GM19043 (cell line): ENCODE results near the gene FBXO48.

Source experiments
- ATAC-seq: cut with Tn5 transposase; IDR thresholded peaks from one replicate; pipeline ENCODE4 v1.9.1; 2021; ENCODE audit warnings: low read depth; ENCODE audit not compliant: unreplicated experiment

FBXO48 gene

DNA sequence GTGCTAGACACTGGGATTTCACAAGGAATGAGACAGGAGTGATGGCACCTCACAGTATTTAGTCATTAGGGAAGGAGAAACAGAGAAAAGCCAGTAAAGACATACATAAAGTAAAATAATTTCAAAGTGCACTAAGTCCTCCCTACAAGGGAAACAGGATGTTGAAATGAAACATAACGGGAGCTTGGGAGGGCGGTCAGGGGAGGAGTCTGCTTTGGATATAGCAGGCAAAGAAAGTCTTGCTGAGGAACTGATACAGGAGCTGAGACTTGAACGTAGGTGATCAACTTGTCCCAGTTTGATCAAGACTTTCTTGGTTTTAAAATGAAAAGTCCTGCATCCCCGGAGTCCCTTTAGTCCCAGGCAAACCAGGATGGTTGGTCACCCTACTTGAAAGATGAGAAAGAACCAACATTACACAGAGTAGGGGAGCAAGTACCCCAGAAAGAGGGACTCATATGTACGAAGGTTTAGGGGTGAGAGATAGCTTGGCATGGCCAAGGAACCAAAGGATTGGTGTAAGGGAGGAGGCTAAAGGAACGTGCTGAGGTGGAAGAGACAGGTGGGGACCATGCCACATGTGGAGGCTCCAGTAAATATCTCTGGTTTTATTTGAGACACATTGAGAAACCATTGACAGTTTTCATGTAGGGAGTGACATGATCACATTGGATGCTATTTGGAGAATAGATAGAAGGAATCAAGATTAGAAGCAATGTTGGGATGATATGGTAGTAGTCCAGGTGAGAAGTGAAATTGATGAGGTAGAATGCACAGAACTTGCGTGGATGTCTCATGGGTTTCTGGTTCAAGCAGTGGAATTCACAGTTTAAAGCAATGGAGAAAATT lies 28.4 kb downstream of the FBXO48 start:
- ATAC-seq = no peak

DNA sequence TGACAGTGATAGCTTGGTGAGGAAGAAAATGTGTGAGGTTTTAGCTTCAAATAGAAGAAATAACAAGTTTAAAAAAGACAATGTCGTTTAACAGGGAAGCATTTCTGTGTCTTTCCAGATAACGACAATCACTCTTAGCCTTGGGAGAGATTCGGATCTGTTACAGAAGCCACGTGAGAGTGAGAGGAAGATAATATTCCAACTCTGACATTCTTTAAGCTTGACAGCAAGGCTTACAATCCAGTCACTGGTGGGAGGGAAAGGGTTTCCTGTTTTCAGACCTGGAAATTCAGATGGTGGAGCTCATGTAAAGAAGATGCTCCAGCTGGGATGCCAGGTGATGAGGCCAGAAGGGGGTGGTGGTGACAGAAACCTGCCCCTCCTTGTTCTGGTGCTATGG lies 30.8 kb downstream of the FBXO48 start:
- ATAC-seq = no peak

DNA sequence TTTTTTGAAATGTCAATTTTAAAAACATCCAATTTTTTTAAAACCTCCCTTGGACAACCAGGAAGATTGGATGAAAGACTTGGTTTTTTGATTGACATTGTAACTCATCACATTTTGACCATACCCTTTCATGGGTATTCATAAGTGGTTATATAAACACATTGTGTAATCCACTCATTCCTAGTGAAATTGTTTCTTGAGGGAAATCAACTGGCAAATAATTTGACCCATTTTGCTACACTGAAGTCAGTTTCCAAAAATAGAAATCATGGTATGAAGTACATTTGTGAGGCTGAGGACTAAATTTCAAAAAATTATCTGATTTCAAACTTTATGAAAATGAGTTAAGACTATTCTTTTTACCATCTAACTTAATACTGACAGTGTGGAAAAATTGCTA lies 31.5 kb downstream of the FBXO48 start:
- ATAC-seq = no peak

DNA sequence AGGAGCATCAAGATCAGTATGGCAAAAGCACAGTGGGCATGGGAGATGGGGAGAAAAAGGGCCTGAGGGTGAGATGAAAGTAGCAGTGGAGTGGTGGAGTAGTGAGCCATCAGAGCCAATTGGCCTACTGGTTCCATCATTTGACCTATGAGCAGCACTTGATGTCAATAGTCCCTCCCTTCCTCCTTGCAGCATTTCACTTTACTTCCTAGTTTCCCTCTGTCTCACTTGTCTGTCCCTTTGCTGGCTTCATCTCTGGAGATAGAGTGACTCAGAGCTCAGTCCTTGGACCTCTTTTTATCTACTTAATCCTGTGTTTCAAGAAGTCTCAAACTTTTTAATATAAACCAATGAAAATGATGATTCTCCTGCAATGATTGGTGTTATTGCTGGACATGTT lies 32.1 kb downstream of the FBXO48 start:
- ATAC-seq = no peak

DNA sequence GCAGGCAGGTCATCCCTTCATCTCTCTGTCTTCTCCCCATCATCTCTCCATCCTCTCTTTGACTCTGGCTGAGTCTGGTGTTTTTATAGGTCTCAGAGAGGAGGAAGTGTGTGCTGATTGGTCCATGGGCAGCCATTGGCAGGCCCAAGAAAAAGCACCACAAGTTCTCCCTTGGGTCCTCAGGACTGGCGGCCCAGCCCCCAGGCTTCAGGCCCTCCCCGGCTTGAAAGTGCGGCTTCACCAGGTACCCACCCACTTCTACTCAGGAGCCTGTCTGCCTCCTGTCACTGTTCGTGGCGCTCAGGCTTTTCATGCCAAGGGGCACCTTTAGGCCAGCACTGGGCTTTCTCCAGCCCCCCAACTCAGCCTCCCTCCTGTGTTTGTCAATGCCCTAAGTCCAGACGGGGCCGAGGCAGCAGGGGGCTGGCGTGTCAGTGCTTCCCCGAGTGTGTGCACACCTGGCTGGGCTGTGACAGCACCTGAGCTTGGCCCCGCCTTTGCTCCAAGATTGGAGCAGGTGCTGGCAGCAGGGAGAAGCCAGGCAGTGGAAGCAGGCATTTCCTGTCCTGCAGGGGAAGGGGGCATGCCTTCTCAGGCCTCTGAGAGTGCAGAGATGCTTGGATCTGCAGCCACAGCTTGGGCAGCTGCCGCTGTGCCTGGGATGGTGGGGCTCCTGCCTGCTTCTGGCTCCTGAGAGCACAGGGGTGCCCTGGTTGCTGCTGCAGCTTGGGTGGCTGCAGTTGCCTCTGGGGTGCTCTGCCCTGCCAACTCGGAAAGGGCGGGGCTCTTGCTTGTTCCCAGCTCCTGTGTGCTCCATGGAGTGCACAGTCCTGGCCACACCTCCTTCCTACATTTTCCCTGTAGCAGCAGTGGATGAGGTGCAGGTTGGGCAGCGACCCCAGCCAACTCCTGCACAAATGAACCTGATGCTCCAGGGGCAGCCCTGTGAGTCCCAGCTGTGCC lies 34.1 kb downstream of the FBXO48 start:
- ATAC-seq = no peak

DNA sequence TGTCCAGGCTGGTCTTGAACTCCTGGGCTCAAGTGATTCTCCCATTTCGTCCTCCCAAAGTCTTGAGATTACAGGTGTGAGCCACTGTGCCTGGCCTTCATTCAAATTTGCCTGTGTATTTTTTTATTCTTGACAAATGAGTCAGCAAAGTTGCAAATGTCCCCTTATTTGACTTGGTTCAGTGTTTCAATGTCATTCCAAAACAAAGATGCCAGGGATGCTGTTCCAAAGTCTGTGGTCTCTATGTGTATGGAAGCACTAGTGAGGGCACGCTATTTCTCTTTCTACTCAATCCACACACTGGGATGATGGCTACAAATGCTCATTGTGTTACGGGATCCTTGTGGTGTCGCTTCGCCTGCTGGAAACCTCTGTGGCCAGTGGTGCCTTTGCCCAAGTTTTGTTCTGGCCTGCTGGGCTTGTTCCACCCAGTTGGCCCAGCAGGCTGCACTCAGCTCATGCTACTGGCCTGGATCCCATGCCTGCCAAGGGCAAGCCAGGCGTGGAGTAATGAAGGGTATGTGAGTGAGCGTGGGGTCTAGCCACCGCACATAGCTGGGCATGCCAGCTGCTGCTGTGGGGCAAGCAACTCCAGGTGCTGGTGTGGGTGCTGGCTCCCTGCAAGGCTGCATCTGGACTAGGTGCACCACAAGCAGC lies 35.6 kb downstream of the FBXO48 start:
- ATAC-seq = no peak

DNA sequence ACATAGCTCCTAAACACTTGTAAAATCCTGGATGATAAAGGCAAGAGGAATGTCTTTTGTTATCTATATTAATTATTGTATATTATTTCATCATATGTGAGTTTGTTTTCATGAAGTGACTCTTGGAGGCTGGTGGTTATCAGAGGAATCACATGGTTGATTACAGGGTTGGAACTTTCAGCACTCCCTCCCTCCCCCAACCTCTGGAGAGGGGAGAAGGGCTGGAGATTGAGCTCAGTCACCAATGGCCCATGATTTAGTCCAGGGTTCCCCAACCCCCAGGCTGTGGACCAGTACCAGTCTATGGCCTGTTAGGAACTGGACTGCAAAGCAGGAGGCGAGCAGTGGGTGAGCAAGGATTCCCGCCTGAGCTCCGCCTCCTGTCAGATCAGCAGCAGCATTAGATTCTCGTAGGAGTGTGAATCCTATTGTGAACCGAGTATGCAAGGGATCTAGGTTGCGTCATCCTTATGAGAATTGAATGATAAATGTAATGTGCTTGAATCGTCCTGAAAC lies 37.7 kb downstream of the FBXO48 start:
- ATAC-seq = no peak

DNA sequence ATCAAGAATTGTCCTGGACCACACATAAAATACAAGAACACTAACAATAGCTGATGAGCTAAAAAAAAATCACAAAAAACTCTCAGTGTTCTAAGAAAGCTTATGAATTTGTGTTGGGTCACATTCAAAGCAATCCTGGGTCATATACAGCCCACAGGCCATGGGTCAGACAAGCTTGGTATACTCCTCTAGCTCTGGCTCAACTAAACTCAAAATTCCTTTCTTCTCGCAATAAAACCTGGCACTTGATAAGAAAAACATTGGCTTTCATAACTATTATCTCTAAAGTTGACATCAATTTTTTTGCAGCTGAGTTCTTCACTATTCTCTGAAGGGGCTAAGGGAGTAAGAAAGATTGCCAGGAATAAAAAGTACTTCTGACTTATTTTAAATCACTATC lies 38.3 kb downstream of the FBXO48 start:
- ATAC-seq = no peak

DNA sequence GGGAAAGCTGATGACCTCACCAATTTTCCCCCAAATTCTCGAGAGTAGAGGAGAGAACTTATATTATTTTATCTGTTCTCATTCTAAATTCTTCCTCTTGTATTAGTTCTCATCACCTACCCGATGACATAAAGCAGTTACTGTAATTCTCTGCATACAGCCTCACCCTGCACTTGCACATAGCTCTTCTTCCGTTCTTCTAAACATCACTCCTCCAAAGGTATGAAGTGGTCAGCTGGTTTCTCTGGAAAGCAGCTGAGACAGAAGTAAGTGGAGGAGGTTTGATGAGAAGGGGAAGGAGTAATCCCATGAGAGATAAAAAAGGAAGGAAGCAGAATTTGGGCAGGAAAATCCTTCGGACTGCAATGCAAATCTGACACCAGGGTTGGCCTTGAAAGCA lies 39.0 kb downstream of the FBXO48 start:
- ATAC-seq = no peak

DNA sequence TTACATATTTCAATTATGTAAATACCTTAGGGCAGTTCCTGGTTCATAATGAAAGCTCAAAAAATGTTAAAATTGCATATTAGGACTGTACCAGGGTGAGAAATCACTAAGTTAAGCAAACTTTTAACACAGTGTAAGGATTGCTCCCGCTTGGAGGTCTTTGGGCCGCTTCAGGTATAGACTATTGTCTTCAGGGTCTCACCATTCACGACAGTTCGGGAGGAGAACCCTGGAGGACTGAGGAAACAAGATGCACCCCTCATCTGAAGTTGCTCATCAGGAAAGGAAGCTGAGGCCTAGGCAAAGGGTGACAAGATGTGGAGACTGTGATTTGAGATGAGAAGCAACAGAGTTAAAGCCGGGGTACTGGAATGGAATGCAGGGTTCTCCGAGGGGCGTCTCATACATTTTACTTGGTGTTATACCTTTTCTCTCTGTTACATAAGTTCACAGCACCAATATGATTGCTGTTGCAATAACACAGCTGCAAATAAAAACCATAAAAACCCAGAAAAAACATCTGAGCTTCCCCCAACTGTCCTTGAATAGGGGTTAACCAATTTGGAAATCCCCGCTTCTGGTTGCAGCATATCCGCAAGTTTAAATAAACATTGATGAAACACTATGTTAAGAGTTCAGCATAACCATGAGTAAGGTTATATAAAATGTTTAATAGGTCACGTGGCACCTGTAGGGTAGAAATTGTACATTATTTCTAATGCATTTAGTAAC lies 40.1 kb downstream of the FBXO48 start:
- no peak for ATAC-seq

DNA sequence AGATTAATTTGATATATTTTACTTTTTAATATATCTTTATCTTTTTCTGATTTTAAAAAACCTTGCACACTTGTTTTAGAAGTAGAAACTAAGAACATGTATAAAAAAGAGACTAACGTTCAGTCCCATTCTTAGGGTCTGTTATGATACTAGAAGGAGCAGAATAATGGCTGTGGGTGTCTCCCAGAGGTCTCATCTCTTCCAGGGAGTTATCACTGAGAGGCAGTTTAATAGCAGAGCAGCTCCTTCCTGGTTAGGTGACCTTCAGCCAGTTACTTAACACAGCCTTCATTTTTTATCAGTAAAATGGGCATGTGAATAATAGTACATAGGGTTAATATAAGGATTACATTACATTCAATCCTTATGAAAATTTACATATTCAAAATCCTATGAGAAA lies 40.6 kb downstream of the FBXO48 start:
- ATAC-seq = no peak

DNA sequence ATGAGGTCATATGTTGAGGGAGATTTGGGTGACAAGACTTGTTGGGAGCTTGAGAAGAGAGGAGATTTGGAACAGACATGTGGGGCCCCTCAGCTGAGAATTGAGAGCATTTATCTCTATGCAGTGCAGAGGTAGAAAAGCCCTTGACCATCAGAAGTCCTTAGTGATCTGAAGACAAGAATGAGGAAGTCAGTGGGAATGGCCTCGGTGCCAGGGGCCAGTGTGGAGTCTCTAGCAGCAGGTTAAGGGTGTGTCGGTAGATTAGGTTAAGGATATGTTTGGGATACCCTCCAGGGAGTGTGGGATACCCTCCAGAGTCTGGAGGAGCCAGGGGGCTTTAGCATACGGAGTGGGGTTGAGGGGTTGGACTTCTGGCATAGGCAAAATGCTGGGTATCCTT lies 41.6 kb downstream of the FBXO48 start:
- no peak for ATAC-seq

DNA sequence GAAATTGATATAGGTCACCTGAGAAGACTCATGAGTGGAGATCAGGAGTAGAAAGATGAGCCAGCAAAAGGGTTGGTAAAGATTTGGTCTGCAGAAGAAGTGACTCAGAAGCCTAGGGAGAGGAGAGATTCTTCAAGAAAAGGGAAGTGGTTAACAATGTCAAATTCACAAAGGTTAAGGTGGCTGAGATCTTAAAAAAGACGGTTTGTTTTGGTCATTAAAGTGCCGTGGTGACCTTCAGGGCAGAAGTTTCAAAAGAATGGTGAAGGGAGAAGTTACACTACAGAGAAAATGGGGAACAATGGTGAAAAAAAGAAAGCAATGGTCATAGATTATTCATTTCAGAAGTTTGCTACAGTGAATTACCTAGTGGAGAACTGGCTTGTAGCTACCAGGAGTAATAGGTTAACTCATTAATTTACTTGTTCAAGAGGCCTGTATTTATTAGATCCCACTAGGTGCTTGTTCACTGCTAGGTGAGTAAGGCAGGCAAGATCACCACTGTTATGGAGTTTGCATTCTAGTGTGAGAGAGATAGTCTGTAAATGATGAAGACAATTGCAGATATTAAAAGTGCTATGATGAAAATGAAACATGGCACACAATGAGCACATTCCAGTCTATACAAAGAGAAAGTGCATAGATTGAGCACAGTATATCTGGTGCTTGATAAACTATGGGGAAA lies 43.0 kb downstream of the FBXO48 start:
- ATAC-seq = peak; percentile 82

DNA sequence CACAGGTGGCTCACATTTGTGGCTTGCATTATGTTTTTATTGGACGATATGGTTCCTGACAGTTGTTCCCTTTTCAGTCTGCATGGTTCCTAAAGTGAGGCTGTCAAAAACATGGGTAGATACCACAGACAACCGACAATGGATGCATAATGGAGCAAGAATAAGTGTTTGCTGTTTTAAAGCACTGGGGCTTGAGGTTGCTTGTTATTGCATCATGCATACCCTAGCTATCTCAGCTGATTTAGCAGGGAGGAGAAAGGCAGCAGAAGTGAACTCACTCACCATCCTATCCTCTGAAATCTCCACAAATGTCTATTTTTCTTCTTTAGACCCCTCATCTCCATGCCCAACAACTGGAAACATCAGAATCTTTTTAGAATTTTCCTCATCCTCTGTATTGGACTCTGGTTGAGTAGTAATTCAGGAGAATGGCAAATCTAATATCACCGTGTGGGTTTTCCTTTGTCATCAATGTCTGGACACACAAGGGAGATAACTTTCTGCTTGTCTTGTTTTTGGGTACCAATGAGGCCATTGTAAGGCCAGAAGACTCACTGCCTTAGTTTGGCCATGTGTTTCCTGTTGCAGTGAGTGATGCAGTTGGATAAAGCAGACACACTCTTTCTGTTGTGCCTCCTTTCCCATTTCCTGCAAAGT lies 46.7 kb downstream of the FBXO48 start:
- ATAC-seq = no peak

DNA sequence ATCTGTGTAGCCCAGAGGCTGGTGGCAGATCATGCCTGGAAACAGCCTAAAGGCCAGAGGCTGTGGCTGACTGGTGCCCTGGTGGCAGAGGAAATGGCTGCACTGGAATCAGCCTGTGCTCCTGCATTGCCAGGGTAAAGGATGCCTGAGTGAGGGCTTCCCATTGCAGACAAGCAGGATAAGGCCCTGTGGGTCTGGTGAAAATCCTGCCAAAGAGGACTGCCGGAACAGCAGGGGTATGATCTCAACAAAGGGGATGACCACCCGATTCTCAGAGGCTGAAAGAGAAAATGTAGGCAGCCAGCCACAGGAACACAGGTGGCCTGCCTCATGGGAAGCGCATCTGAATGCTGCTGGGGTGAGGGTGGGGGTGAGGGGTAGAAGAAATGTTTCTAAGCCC lies 48.2 kb downstream of the FBXO48 start:
- no peak for ATAC-seq

DNA sequence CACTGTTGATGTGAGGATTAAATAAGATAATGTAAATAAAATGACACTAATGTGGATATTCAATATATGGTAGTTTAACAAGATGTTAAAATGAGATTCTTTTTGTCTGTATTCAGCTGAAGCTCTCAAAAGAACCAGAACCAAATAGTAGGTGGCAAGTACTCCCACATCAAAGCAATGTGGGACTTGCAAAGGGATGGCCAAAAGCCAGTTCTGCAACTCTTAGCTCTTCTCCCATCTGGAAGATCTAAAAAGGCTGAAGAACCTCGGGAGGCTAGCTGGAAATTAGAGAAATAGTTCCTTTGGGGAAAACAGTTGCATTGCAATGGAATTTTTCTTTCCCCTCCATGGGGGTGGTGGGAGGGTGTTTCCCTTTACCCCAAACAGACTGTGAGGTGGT lies 48.7 kb downstream of the FBXO48 start:
- no peak for ATAC-seq

DNA sequence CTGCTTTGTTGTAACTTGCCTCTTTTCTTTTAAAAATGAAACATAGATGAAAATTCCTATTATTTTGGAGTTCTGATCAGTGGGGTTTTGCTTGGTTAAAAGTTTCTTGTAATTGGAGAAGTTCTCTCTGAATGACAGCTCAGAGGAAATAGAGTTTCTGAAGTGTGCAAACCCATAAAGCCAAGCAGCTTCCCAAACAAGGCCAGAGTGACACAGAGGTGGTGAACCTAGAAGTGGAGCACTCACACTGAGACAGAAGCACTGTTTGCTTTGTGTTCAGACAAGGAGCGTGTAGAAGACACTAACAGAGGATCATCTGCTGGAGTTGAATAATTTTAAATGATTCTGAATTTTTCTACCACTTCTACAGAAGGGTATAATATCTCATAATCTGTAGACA lies 49.2 kb downstream of the FBXO48 start:
- no peak for ATAC-seq

DNA sequence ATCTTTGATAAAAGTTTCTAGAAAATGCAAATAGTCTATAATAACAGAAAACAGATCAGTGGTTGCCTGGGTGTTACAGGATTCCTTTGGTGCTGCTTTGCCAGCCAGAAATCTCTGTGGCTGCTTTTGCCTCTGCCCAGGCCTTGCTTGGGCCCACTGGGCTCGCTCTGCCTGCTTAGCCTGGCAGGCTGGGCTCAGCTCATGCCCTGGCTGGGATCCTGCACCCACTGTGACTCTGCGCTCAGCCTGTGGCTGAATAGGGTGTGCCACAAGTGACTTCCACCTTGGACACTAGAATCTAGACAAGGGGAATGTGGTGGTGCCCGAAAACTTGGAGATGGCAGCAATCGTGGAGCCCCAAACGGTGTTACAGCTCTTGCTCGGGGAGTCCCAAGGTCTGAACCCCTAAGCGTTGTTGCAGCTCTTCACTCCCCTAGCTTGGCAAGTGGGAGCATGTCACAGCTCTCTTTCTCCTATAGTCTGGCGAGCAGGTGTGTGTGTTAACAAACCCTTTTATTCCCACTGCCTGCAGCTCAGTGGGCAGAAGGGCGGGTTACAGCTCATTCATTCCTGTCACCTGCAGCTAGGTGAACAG lies 50.9 kb downstream of the FBXO48 start:
- no peak for ATAC-seq

DNA sequence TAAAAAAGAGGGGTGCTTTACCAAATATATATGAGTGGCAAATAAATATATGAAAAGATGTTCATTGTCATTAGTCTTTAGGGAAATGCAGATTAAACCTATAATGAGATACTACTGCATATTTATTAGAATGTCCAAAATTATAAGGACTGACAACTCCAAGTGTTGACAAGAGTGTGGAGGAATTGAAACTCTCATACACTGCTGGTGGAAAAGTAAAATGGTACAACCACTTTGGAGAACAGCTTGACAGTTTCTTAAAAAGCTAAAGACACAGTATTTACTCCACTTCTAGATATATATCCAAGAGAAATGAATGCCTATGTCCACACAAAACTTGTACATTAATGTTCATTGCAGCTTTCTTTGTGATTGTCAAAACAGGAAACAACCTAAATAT lies 51.6 kb downstream of the FBXO48 start:
- ATAC-seq = no peak
